Kidney (tissue), 14 donors: ENCODE measurements around the gene LCOR. TPM values are rescaled to one million over a fixed set of nuclear protein-coding genes. Genes with fewer than 3 reads are reported as not detected.

ENCODE experiments used
- DNase-seq, 5 donors: peaks; one replicate each; pipeline ENCODE4 v3.0.0-alpha.2; 2013 to 2020
- FAIRE-seq: peaks from 2 replicates; lab custom pipeline; 2012; peaks lifted over from hg19 to GRCh38; lab: Jason Lieb, UNC
- H3K27ac ChIP-seq, 2 donors: one replicate each; pipeline ENCODE4 v1.7.0; 2013; ENCODE audit warnings: low read depth in 2 of 2, low read length in 2 of 2, inconsistent platforms in 1 of 2
- H3K27me3 ChIP-seq: one replicate; pipeline ENCODE4 v1.7.1; 2013; ENCODE audit warnings: low read length, inconsistent platforms; ENCODE audit not compliant: control insufficient read depth, insufficient read depth
- H3K36me3 ChIP-seq, 3 donors: one replicate each; pipeline versions ENCODE4 v1.7.0 to v1.7.1; 2013; ENCODE audit warnings: low read length in 3 of 3, control low read depth in 1 of 3, inconsistent platforms in 1 of 3; ENCODE audit not compliant: insufficient read depth in 3 of 3, control insufficient read depth in 2 of 3
- H3K4me1 ChIP-seq, 3 donors: one replicate each; pipeline versions ENCODE4 v1.7.0 to v1.7.1; 2013; ENCODE audit warnings: low read length in 3 of 3, inconsistent platforms in 1 of 3, low read depth in 1 of 3; ENCODE audit not compliant: control insufficient read depth in 2 of 3, insufficient read depth in 2 of 3
- H3K4me3 ChIP-seq, 3 donors: one replicate each; pipeline versions ENCODE4 v1.7.0 to v1.8.1; 2013; ENCODE audit warnings: low read length in 3 of 3, control low read depth in 1 of 3, inconsistent platforms in 1 of 3
- H3K9ac ChIP-seq, 3 donors: one replicate each; pipeline versions ENCODE4 v1.7.0 to v1.7.1; 2013; ENCODE audit warnings: low read length in 3 of 3, control low read depth in 1 of 3, inconsistent platforms in 1 of 3
- H3K9me3 ChIP-seq, 3 donors: one replicate each; pipeline versions ENCODE4 v1.7.0 to v1.7.1; 2013; ENCODE audit warnings: low read length in 3 of 3, control low read depth in 1 of 3, inconsistent platforms in 1 of 3; ENCODE audit not compliant: control insufficient read depth in 2 of 3, insufficient read depth in 1 of 3
- intact Hi-C: fragments of 100-400 bp; cut with DNase I; formaldehyde crosslinking; loops from one replicate; pipeline ENCODE4 v1.11.1; 2022
- polyA plus RNA-seq: library from polyadenylated mRNA; stranded (reverse); fragments of 350-450 nt; fragmentation: Illumina TruSeq; extraction: RNeasy Lipid Tissue Mini Kit (QIAGEN cat#74804); gene quantifications from one replicate; pipeline ENCODE4 v1.2.3, GENCODE V29; 2014; ENCODE audit warnings: low read depth, low replicate concordance; ENCODE audit not compliant: insufficient read depth
- total RNA-seq: library from RNA; stranded (reverse); fragmentation: NEBNext Ultra II Directional; extraction: Animal tissue kit (Norgen Biotek cat#: 25700); gene quantifications from one replicate; pipeline ENCODE4 v1.2.1, GENCODE V29; 2021
- TF ChIP-seq, protein P1 (sequence below): IDR thresholded peaks from 3 replicates; pipeline ENCODE4 v1.5.1; 2012; ENCODE audit warnings: mild to moderate bottlenecking, moderate library complexity, borderline replicate concordance; ENCODE audit not compliant: insufficient read depth; ENCODE audit errors: extremely low read depth
- donor health status: control.
- donor health status: control.
- donor health status: control.
- donor health status: control.
- donor health status: control.
- donor health status: DM: yes; HTN: yes; CAD: no.
- donor health status: Normal renal cell carcinoma (clear cell type).

Gene LCOR
- total and polyA plus RNA-seq, 2 donors from 2014 or later, result 2.8 to 48.5 TPM

GRCh38 chr10:96873756-96874467 lies 41.8 kb downstream of the LCOR start:
- DNase-seq (no peak), FAIRE-seq (no peak)
- no peak overlapping the region for H3K9ac ChIP-seq
- intact Hi-C loops, result no loop called here
- no peak overlapping the region for H3K27ac ChIP-seq
- no peak overlapping the region for H3K4me3 ChIP-seq
- no peaks in the 10 kb centered on the region for H3K9me3 ChIP-seq
- no peaks in the 10 kb centered on the region for H3K36me3 ChIP-seq
- TF ChIP-seq, protein P1, sequence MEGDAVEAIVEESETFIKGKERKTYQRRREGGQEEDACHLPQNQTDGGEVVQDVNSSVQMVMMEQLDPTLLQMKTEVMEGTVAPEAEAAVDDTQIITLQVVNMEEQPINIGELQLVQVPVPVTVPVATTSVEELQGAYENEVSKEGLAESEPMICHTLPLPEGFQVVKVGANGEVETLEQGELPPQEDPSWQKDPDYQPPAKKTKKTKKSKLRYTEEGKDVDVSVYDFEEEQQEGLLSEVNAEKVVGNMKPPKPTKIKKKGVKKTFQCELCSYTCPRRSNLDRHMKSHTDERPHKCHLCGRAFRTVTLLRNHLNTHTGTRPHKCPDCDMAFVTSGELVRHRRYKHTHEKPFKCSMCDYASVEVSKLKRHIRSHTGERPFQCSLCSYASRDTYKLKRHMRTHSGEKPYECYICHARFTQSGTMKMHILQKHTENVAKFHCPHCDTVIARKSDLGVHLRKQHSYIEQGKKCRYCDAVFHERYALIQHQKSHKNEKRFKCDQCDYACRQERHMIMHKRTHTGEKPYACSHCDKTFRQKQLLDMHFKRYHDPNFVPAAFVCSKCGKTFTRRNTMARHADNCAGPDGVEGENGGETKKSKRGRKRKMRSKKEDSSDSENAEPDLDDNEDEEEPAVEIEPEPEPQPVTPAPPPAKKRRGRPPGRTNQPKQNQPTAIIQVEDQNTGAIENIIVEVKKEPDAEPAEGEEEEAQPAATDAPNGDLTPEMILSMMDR, result no peak
- H3K27me3 ChIP-seq, result no peaks in the 10 kb centered on the region
- peaks cover 0 to 3% (median 0%) of the 10 kb centered on the region in 3 donors for H3K4me1 ChIP-seq

GRCh38 chr10:96878057-96878456 lies 46.0 kb downstream of the LCOR start:
- DNase-seq, result peak in 1 of 5 donors; percentile 9
- Histone ChIP-seq H3K36me3 (no peaks in the 10 kb centered on the region), H3K9me3 (no peaks in the 10 kb centered on the region), H3K27ac (no peak overlapping the region), H3K27me3 (no peaks in the 10 kb centered on the region), H3K4me3 (no peak overlapping the region), H3K4me1 (peaks cover 0 to 3% (median 0%) of the 10 kb centered on the region in 3 donors), H3K9ac (no peak overlapping the region)
- TF ChIP-seq, protein P1, result no peak
- intact Hi-C loops, result no loop called here
- FAIRE-seq, result no peak

DNA sequence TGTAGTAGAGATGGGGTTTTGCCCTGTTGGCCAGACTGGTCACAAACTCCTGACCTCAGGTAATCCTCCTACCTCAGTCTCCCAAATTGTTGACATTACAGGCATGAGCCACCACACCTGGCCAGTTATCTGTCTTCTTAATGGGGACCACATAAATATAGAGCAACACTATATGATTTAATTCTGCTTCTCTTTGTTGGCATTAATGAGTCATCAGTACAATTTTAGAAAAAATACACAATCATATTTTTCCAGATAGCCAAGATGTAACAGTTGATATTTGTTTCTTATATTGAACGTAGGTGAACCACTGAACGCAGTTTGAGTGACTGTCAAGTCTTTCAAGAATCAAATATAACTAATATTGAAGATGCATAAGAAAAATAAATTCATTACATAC lies 48.5 kb downstream of the LCOR start:
- H3K27ac ChIP-seq, result no peak overlapping the region
- H3K4me1 ChIP-seq, result peaks cover 0 to 3% (median 0%) of the 10 kb centered on the region in 3 donors
- FAIRE-seq, result no peak
- intact Hi-C loops, result no loop called here
- no peak overlapping the region for H3K9ac ChIP-seq
- H3K27me3 ChIP-seq, result no peaks in the 10 kb centered on the region
- no peak for DNase-seq
- TF ChIP-seq, protein P1, result no peak
- H3K9me3 ChIP-seq, result no peaks in the 10 kb centered on the region
- H3K36me3 ChIP-seq, result no peaks in the 10 kb centered on the region
- no peak overlapping the region for H3K4me3 ChIP-seq
